ENCODE data around the gene TOMM34.

TOMM34 gene

GRCh38 chr20:44962483-44962882 lies 2.3 kb upstream of the TOMM34 start:
- DNase-seq (ENCODE audit: low read depth), result no peak

DNA sequence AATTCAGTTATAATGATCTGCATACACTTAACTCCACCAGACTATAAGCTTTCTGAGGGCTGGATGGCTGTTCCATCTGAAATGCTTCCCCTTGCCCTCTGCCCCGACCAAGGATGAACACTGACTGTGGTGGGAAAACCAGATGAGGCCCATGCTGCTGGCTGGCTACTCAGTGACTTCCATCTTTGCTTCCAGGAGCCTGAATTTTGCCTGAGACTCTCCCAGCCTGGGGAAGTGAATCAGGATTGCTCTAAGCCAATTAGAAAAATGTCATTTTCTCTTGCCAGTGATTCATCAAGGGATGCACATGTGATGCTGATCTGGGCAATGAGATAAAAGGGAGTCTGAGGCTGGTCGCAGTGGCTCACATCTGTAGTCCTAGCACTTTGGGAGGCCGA lies 1.7 kb upstream of the TOMM34 start:
- no peak for DNase-seq (ENCODE audit: low read depth)

- DNase-seq (ENCODE audit: low read depth), result no peak
These were observed 1.0 kb upstream of the TOMM34 start for GRCh38 chr20:44961011-44961869.

- peak; percentile 67 for DNase-seq (ENCODE audit: low read depth)
These were observed 527 bp downstream of the TOMM34 start for GRCh38 chr20:44959638-44960102.

DNA sequence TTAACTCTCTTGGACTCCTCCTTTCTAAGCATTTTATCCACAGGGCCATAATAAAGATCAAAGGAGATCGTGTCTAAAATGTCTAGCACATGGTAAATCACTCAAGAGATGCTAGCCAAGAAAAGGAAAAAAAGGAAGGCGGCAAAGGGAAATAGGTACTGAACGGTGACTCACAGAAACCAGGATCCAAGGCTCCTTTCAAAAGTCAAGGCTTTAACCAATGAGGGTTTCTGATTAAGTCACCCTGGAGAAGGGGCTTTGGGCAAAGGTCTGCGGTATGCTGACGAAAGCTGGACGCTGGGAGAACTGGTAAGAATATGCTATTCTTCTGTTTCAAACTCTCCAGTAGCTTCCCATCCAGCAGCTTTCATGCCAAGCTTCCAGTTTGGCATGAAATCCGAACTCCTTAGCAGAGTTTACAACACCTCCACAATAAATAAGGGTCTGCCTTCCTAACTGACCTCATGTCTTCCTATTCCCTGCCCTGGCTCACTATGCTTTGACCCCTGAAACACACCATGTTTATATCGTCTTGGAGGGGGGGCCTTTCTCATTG lies 1.0 kb downstream of the TOMM34 start:
- DNase-seq (ENCODE audit: low read depth), result no peak

GRCh38 chr20:44958276-44958675 lies 1.9 kb downstream of the TOMM34 start:
- DNase-seq (ENCODE audit: low read depth), result no peak

DNA sequence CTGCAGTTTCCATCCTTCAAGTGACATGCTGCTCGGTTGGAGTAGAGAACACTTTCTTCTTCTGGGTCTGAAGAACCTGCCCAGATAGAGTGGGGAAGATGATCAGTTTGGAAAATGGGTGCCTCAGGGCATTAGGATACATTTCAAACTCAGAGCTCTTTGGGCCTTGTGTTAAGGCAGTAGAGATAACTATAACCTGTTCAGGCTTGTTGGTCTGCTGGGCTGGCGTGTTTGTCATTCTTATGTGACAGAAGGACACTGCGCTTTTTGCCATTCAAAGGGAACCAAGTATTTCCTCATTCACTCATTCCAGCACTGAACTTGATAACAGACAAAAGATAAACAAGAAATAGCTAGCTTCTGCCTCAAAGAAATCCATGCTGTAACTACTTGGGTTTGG lies 3.8 kb downstream of the TOMM34 start:
- DNase-seq (ENCODE audit: low read depth), result no peak

GRCh38 chr20:44955270-44955669 lies 4.9 kb downstream of the TOMM34 start:
- no peak for DNase-seq (ENCODE audit: low read depth)

- no peak for DNase-seq (ENCODE audit: low read depth)
These were observed 6.0 kb downstream of the TOMM34 start for GRCh38 chr20:44954211-44954610.

DNA sequence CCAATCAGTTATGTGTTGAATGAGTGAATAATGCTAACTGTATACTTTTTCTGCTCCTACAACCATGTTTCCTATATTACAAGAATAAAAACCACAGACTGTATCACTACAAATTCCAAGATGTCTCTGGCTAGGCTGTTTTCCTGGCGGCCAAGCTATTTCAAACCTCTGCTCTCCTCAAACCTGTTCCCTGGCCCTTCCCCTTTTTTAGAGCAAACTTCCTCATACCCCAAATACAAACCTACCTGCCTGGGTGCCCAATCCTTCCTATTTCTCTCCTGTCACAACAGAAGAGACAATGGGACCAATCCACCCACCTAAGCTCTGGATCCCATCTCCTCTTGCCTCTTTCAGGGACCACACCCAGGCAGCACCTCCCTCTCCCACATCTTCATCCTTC lies 7.5 kb downstream of the TOMM34 start:
- DNase-seq (ENCODE audit: low read depth), result no peak

DNA sequence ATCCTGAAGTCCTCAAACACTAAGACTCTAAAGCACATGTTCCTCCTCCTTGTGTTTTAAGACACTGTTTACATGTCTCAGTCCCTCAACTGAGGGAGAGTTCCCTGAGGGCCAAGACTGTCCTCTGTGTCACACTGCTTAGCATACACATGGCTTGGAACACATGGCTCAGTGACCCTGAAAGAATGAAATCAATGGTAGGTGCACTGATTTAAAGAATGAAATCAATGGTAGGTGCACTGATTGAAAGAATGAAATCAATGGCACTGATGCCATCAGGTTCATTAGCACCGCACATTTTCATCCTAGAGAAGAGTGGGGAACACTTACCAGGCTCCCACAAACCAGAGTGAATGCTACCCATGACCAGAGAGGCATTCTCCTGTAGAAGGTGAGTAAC lies 9.8 kb downstream of the TOMM34 start:
- no peak for DNase-seq (ENCODE audit: low read depth)

DNA sequence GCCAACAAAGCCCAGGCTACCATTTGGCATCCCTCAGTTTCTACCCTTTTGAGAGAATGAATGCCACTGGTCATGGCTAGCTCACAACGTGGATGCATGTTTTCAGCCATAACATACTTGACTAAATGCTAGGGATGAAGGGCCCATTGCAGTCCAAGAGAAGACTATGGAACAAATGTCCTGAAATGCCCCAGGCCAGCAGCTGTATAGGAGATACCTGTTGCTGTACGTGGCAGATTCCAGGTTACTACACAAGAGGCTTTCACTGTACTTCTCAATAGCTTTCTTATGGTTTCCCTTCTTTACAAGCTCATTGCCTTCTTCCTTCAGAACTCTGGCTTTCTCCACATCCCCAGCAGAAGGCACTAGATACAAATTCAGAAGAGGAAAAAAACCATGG lies 11.7 kb downstream of the TOMM34 start:
- no peak for DNase-seq (ENCODE audit: low read depth)

GRCh38 chr20:44948107-44948506 lies 12.1 kb downstream of the TOMM34 start:
- no peak for DNase-seq (ENCODE audit: low read depth)

GRCh38 chr20:44946271-44946852 lies 13.8 kb downstream of the TOMM34 start:
- no peak for DNase-seq (ENCODE audit: low read depth)

GRCh38 chr20:44945261-44945660 lies 14.9 kb downstream of the TOMM34 start:
- no peak for DNase-seq (ENCODE audit: low read depth)

GRCh38 chr20:44943828-44944227 lies 16.4 kb downstream of the TOMM34 start:
- no peak for DNase-seq (ENCODE audit: low read depth)

DNA sequence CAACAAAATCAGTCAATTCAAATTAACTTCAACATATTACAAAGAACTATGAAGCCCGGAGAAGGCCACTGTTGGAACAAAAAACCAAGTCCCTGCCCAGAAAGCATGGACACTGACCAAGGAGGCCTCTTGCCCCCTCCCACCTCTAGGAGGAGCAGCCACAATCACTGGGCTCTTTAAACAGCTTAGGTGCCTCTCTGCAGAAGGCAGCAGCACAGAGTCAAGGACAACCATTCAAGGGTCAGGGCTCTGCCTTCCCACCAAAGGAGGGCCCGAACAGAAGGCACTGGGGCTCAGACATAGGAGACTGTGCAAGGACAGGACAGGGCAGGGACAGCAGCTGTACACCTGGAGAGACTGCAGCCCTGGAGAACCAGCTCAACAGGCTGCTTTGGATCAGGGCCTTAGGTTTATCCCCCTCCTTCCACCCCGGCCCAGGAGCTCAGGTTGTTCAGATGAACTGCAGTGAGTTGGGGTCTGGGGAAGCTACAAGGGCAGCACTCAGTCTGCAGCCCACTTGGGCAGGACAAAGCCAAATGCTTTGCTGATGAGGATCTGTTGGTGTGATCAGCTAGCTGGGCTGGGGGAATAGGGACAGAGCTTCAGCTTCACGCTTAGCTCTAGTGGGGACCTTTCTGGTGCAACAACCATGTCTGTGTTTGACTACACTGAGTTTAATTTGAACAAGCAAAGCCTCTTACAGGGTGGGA lies 17.8 kb downstream of the TOMM34 start:
- DNase-seq (ENCODE audit: low read depth), result no peak

DNA sequence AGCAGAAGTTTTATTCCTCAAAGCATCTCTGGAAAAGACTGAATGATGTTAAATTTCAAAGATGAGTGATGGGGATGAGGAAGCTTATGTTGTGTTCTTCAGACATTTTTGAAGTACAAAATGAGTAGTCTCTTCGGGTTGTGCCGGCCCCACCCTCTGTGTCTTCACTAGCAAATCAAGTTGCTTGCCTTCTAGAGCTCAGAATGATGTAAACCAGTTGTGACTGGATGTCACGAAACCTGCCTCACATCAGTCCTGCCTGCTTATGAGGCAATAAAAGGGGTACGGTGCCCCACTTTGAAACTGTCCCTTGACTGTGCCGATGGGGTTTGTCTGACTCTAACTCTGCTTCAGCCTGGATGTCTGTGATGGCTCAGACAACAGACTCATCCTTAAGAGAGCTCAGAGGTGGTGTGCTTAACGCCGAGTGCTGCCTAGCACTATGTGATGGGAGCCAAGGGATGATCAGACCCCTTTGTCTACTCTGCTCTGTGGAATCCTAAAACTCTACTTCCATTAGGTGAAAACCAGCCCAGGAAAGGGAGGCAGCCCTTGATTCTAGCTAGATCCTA lies 19.0 kb downstream of the TOMM34 start:
- no peak for DNase-seq (ENCODE audit: low read depth)

GRCh38 chr20:44938637-44939036 lies 21.6 kb downstream of the TOMM34 start:
- no peak for DNase-seq (ENCODE audit: low read depth)

DNA sequence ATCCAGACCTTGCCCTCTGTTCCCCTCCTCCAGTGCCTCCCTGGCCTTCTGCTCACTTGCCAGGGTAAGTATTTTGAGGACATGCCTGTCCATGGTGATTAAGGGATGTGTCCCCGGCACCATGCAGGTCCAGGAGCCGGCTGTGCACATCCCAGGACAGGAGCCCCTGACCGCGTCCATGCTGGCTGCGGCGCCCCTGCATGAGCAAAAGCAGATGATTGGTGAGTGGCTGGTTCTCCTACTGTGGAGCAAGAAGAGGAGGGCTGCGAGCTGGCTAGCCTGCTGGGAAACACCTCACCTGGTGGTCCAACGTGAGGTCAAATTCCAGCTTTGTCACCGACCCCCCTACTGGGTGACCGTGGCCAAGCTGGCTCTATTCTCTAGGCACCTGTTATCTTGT lies 23.7 kb downstream of the TOMM34 start:
- DNase-seq (ENCODE audit: low read depth), result no peak

DNA sequence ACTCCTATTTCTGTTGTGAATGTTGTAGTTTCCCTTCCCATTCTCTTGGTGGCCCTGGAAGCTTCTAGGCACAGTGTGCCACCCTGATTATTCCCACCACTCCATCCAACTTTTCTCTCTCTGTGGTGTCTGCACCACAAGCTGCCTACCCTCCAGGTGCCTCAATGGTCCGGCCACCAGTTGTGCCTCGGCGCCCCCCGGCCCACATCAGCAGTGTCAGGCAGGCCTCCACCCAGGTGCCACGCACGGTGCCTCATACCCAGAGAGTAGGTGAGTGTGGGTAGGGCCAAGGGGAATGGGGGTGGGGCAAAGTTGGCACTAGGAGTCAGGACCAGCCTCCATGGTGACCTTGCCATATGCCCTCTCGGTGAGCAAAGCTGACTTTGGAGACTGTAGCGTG lies 27.3 kb downstream of the TOMM34 start:
- DNase-seq (ENCODE audit: low read depth), result no peak

DNA sequence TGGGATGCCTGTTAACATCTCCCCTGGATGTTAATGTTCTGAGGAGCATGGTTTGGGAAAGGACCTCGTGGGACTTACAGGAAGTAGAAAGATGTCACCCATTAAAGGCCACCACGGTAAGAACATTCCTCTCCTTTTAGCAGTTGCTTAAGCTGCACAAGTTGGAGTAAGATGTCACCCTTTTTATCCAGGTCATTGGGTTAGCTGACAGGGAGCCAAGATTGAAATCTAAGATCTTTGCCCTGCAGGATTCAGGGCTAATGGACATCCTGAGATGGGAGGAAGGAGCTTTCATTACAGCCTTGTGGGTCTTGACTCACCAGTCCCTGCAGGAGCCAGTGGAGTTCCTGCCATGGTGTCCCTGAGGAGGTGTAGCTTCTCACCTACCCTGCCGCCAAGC lies 28.3 kb downstream of the TOMM34 start:
- DNase-seq (ENCODE audit: low read depth), result no peak
